ENCODE results near the gene DAZAP2. TPM values are rescaled to one million over a fixed set of nuclear protein-coding genes. Genes with fewer than 3 reads are reported as not detected.

The DAZAP2 gene
- polyA plus RNA-seq, 1 donor from 2014 or later: 97.9 TPM

DNA sequence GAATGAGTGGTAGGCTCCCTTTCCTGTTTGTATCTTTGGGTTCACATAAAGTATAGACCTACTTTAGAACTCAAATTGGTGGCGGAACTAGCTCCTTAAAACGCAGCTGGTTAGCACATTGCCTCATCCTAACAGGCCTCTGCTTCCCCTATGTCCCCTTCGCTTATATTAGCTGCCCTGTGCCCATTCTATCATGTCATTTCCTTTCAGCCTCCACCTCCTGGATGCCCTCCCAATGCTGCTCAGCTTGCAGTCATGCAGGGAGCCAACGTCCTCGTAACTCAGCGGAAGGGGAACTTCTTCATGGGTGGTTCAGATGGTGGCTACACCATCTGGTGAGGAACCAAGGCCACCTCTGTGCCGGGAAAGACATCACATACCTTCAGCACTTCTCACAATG lies 3.5 kb downstream of the DAZAP2 start:
- peaks cover 6% of the 10 kb centered on the region for H3K36me3 ChIP-seq (ENCODE audit: insufficient read depth, low read length)

DNA sequence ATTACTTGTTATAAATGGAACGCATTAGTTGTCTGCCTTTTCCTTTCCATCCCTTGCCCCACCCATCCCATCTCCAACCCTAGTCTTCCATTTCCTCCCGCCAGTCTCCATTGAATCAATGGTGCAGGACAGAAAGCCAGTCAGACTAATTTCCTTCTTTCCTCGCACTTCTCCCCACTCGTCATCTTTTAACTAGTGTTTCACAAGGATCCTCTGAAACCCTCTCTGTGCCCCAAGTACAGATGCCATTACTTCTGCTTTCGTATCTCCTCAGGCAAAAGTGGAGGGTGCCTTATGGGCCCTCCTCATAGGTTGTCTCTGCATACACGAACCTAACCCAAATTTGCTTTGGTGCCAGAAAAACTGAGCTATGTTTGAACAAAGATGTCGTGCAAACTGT lies 4.2 kb downstream of the DAZAP2 start:
- no peaks in the 10 kb centered on the region for H3F3A ChIP-seq (ENCODE audit: insufficient read depth, low read length, poor library complexity, severe bottlenecking)
- TF ChIP-seq CTCF (IDR thresholded peaks at IDR 0.05; ENCODE audit: poor library complexity, severe bottlenecking) (no peak), TAF1 (IDR thresholded peaks at IDR 0.05; ENCODE audit: low read depth) (no peak), EP300 (conservative IDR thresholded peaks at IDR 0.05; ENCODE audit: poor library complexity, severe bottlenecking) (no peak), SMC3 (conservative IDR thresholded peaks at IDR 0.05; ENCODE audit: poor library complexity) (no peak), POLR2AphosphoS5 (IDR thresholded peaks at IDR 0.05) (no peak), EZH2 (IDR thresholded peaks at IDR 0.05; ENCODE audit: borderline replicate concordance, insufficient read depth, low read length, poor library complexity, severe bottlenecking) (no peak), RAD21 (conservative IDR thresholded peaks at IDR 0.05) (no peak), MXI1 (conservative IDR thresholded peaks at IDR 0.05; ENCODE audit: poor library complexity, severe bottlenecking) (no peak)
- TF ChIP-seq, protein P1, sequence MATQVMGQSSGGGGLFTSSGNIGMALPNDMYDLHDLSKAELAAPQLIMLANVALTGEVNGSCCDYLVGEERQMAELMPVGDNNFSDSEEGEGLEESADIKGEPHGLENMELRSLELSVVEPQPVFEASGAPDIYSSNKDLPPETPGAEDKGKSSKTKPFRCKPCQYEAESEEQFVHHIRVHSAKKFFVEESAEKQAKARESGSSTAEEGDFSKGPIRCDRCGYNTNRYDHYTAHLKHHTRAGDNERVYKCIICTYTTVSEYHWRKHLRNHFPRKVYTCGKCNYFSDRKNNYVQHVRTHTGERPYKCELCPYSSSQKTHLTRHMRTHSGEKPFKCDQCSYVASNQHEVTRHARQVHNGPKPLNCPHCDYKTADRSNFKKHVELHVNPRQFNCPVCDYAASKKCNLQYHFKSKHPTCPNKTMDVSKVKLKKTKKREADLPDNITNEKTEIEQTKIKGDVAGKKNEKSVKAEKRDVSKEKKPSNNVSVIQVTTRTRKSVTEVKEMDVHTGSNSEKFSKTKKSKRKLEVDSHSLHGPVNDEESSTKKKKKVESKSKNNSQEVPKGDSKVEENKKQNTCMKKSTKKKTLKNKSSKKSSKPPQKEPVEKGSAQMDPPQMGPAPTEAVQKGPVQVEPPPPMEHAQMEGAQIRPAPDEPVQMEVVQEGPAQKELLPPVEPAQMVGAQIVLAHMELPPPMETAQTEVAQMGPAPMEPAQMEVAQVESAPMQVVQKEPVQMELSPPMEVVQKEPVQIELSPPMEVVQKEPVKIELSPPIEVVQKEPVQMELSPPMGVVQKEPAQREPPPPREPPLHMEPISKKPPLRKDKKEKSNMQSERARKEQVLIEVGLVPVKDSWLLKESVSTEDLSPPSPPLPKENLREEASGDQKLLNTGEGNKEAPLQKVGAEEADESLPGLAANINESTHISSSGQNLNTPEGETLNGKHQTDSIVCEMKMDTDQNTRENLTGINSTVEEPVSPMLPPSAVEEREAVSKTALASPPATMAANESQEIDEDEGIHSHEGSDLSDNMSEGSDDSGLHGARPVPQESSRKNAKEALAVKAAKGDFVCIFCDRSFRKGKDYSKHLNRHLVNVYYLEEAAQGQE (IDR thresholded peaks at IDR 0.05; ENCODE audit: borderline replicate concordance): no peak
- peaks cover 11% of the 10 kb centered on the region for H3K79me2 ChIP-seq (replicated peaks; ENCODE audit: insufficient read depth, low read length)
- H3K27me3 ChIP-seq (ENCODE audit: insufficient read depth, low read depth, low read length): no peaks in the 10 kb centered on the region
- H3K4me2 ChIP-seq (ENCODE audit: low read length): no peak overlapping the region
- no peak overlapping the region for H3K4me3 ChIP-seq (ENCODE audit: low read length)
- H2AFZ ChIP-seq (ENCODE audit: low read depth, low read length): no peak overlapping the region
- no peak overlapping the region for H3K27ac ChIP-seq (ENCODE audit: low read length)
- no peak overlapping the region for H3K9ac ChIP-seq (ENCODE audit: low read length)
- no peaks in the 10 kb centered on the region for H4K20me1 ChIP-seq (ENCODE audit: insufficient read depth)
- H3K36me3 ChIP-seq (ENCODE audit: insufficient read depth, low read length): peaks cover 6% of the 10 kb centered on the region
- H3K9me2 ChIP-seq (ENCODE audit: insufficient read depth, low read length): no peaks in the 10 kb centered on the region
- no peaks in the 10 kb centered on the region for H3K9me3 ChIP-seq (ENCODE audit: low read length)

More for the DNA sequence above, 3.5 kb downstream of the DAZAP2 start:
- Histone ChIP-seq H4K20me1 (ENCODE audit: insufficient read depth) (no peaks in the 10 kb centered on the region), H3K79me2 (replicated peaks; ENCODE audit: insufficient read depth, low read length) (peaks cover 11% of the 10 kb centered on the region), H3F3A (ENCODE audit: insufficient read depth, low read length, poor library complexity, severe bottlenecking) (no peaks in the 10 kb centered on the region), H3K9ac (ENCODE audit: low read length) (no peak overlapping the region), H3K4me3 (ENCODE audit: low read length) (no peak overlapping the region), H3K9me3 (ENCODE audit: low read length) (no peaks in the 10 kb centered on the region), H3K4me2 (ENCODE audit: low read length) (no peak overlapping the region), H3K9me2 (ENCODE audit: insufficient read depth, low read length) (no peaks in the 10 kb centered on the region), H2AFZ (ENCODE audit: low read depth, low read length) (no peak overlapping the region), H3K27me3 (ENCODE audit: insufficient read depth, low read depth, low read length) (no peaks in the 10 kb centered on the region), H3K27ac (ENCODE audit: low read length) (no peak overlapping the region)
- TF ChIP-seq CTCF (IDR thresholded peaks at IDR 0.05; ENCODE audit: poor library complexity, severe bottlenecking) (no peak), SMC3 (conservative IDR thresholded peaks at IDR 0.05; ENCODE audit: poor library complexity) (no peak), EZH2 (IDR thresholded peaks at IDR 0.05; ENCODE audit: borderline replicate concordance, insufficient read depth, low read length, poor library complexity, severe bottlenecking) (no peak), RAD21 (conservative IDR thresholded peaks at IDR 0.05) (no peak), MXI1 (conservative IDR thresholded peaks at IDR 0.05; ENCODE audit: poor library complexity, severe bottlenecking) (no peak), POLR2AphosphoS5 (IDR thresholded peaks at IDR 0.05) (no peak), EP300 (conservative IDR thresholded peaks at IDR 0.05; ENCODE audit: poor library complexity, severe bottlenecking) (no peak), TAF1 (IDR thresholded peaks at IDR 0.05; ENCODE audit: low read depth) (no peak)
- TF ChIP-seq, protein P1 (IDR thresholded peaks at IDR 0.05; ENCODE audit: borderline replicate concordance): no peak

All from neural cell (in vitro differentiated cells).